Osteoblast (primary cell): ENCODE measurements around the gene MPZL1. TPM values are rescaled to one million over a fixed set of nuclear protein-coding genes. Genes with fewer than 3 reads are reported as not detected.
A peak's percentile ranks its signal among the peaks of the same experiment; 100 is the strongest.

Experiments used
- DNase-seq: peaks from one replicate; pipeline ENCODE4 v3.0.0; 2011; ENCODE audit warnings: low spot score, mixed read lengths; ENCODE audit not compliant: insufficient read length; ENCODE audit errors: missing footprints
- H2AFZ ChIP-seq: 2 replicates; pipeline ENCODE4 v1.6.0; 2011; ENCODE audit warnings: mild to moderate bottlenecking, low read length
- H3K27ac ChIP-seq: 2 replicates; pipeline ENCODE4 v1.5.1; 2011; ENCODE audit warnings: mild to moderate bottlenecking, low read depth, low read length, moderate library complexity
- H3K27me3 ChIP-seq: 2 replicates; pipeline ENCODE4 v1.6.0; 2012; ENCODE audit warnings: mild to moderate bottlenecking, control low read depth, inconsistent platforms, low read length, moderate library complexity; ENCODE audit not compliant: insufficient read depth
- H3K36me3 ChIP-seq: 2 replicates; pipeline ENCODE4 v1.5.1; 2011; ENCODE audit warnings: mild to moderate bottlenecking, low read length, control low read depth, moderate library complexity; ENCODE audit not compliant: insufficient read depth
- H3K4me1 ChIP-seq: 2 replicates; pipeline ENCODE4 v1.5.1; 2011; ENCODE audit warnings: mild to moderate bottlenecking, low read length, control low read depth, moderate library complexity; ENCODE audit not compliant: insufficient read depth
- H3K4me2 ChIP-seq: 2 replicates; pipeline ENCODE4 v1.6.0; 2011; ENCODE audit warnings: mild to moderate bottlenecking, low read length; ENCODE audit not compliant: insufficient read depth
- H3K4me3 ChIP-seq: fragments of 200-600 bp; sonication (generic); 3 replicates; pipeline ENCODE4 v1.5.1; 2012; ENCODE audit warnings: mild to moderate bottlenecking, low read length, inconsistent platforms; ENCODE audit not compliant: insufficient read depth
- H3K79me2 ChIP-seq: 2 replicates; pipeline ENCODE4 v1.6.0; 2012; ENCODE audit warnings: mild to moderate bottlenecking, low read length, control low read depth, inconsistent platforms; ENCODE audit not compliant: insufficient read depth
- H3K9me3 ChIP-seq: 2 replicates; pipeline ENCODE4 v1.5.1; 2011; ENCODE audit warnings: low read depth, low read length, control low read depth
- H4K20me1 ChIP-seq: 2 replicates; pipeline ENCODE4 v1.6.0; 2012; ENCODE audit warnings: mild to moderate bottlenecking, low read length, control low read depth; ENCODE audit not compliant: insufficient read depth
- CTCF ChIP-seq: IDR thresholded peaks from 2 replicates; pipeline ENCODE4 v1.5.1; 2011; ENCODE audit warnings: mild to moderate bottlenecking, low read depth, low read length, moderate library complexity; ENCODE audit errors: extremely low read depth
- total RNA-seq: library from RNA; depleted of rRNA; stranded (reverse); fragments of >200 nt; gene quantifications from 2 replicates; pipeline ENCODE4 v1.2.3, GENCODE V29; 2012

Gene MPZL1
- total RNA-seq, 1 donor: 189 TPM

GRCh38 chr1:167695147-167695546, 26.6 kb upstream of the MPZL1 start:
- Histone ChIP-seq H3K4me1 (no peaks in the 10 kb centered on the region), H3K9me3 (no peaks in the 10 kb centered on the region), H2AFZ (no peak overlapping the region), H3K4me3 (no peak overlapping the region), H3K27ac (no peak overlapping the region), H3K27me3 (peaks cover 12% of the 10 kb centered on the region), H3K4me2 (no peak overlapping the region), H3K36me3 (no peaks in the 10 kb centered on the region), H3K79me2 (no peaks in the 10 kb centered on the region), H4K20me1 (no peaks in the 10 kb centered on the region)
- TF ChIP-seq CTCF: no peak
- no peak for DNase-seq

- H3K4me3 ChIP-seq: no peak overlapping the region
- H3K27me3 ChIP-seq: peaks cover 16% of the 10 kb centered on the region
- DNase-seq: no peak
- H3K4me1 ChIP-seq: no peaks in the 10 kb centered on the region
- H3K79me2 ChIP-seq: no peaks in the 10 kb centered on the region
- H2AFZ ChIP-seq: no peak overlapping the region
- H3K36me3 ChIP-seq: no peaks in the 10 kb centered on the region
- no peak for TF ChIP-seq CTCF
- H3K9me3 ChIP-seq: no peaks in the 10 kb centered on the region
- no peak overlapping the region for H3K27ac ChIP-seq
- H3K4me2 ChIP-seq: no peak overlapping the region
- no peaks in the 10 kb centered on the region for H4K20me1 ChIP-seq
These were observed 25.8 kb upstream of the MPZL1 start for GRCh38 chr1:167695756-167696561.

GRCh38 chr1:167697667-167698141, 24.1 kb upstream of the MPZL1 start:
- Histone ChIP-seq H3K9me3 (no peaks in the 10 kb centered on the region), H3K79me2 (no peaks in the 10 kb centered on the region), H4K20me1 (no peaks in the 10 kb centered on the region), H3K4me3 (no peak overlapping the region), H3K36me3 (no peaks in the 10 kb centered on the region), H3K27ac (no peak overlapping the region), H3K4me2 (no peak overlapping the region), H3K27me3 (peaks cover 5% of the 10 kb centered on the region), H3K4me1 (no peaks in the 10 kb centered on the region), H2AFZ (no peak overlapping the region)
- DNase-seq: no peak
- no peak for TF ChIP-seq CTCF

- TF ChIP-seq CTCF: no peak
These were observed 23.5 kb upstream of the MPZL1 start for GRCh38 chr1:167698313-167698712.

More at GRCh38 chr1:167698313-167698712, 23.5 kb upstream of the MPZL1 start:
- H3K27ac ChIP-seq: no peak overlapping the region
- no peaks in the 10 kb centered on the region for H3K9me3 ChIP-seq
- no peak overlapping the region for H2AFZ ChIP-seq
- H3K79me2 ChIP-seq: no peaks in the 10 kb centered on the region
- H3K4me2 ChIP-seq: no peak overlapping the region
- H4K20me1 ChIP-seq: no peaks in the 10 kb centered on the region
- no peaks in the 10 kb centered on the region for H3K4me1 ChIP-seq
- H3K36me3 ChIP-seq: no peaks in the 10 kb centered on the region
- H3K4me3 ChIP-seq: no peak overlapping the region
- H3K27me3 ChIP-seq: peaks cover 11% of the 10 kb centered on the region
- DNase-seq: peak; percentile 43
